Measurements from ENCODE around the gene AKR1C1. TPM values are rescaled to one million over a fixed set of nuclear protein-coding genes. Genes with fewer than 3 reads are reported as not detected.

AKR1C1 gene
- total and polyA plus RNA-seq, 9 of the 15 experiments (the other 6 are each of a cell fraction or from before 2014, with no cell fraction given) = 43.5 to 180 (median 82.4) TPM

- TF ChIP-seq THAP12 (CRISPR knock-in tag; IDR thresholded peaks at IDR 0.05) = no peak
- TF ChIP-seq MYC (IDR thresholded peaks at IDR 0.05; ENCODE audit: low read depth, low read length) = no peak
- TF ChIP-seq MYC (CRISPR knock-in tag; IDR thresholded peaks at IDR 0.05; ENCODE audit: borderline replicate concordance, low read depth) = no peak
- TF ChIP-seq SREBF1 (IDR thresholded peaks at IDR 0.05; ENCODE audit: borderline replicate concordance, low read depth, low read length) = no peak
- TF ChIP-seq ZNF785 (CRISPR knock-in tag; IDR thresholded peaks at IDR 0.05) = no peak
Observed at GRCh38 chr10:4914213-4914850, 48.9 kb upstream of the AKR1C1 start (continued).

GRCh38 chr10:4916086-4916716 lies 47.0 kb upstream of the AKR1C1 start:
- Histone ChIP-seq H3K9me3 (replicated peaks; ENCODE audit: control insufficient read depth, insufficient read depth, low read depth, low read length) (no peaks in the 10 kb centered on the region), H3K9me1 (ENCODE audit: control insufficient read depth, insufficient read depth, low read length) (no peaks in the 10 kb centered on the region), H3K4me3 (no peak overlapping the region), H3K4me2 (ENCODE audit: insufficient read depth, low read length) (no peak overlapping the region), H3K27me3 (ENCODE audit: control insufficient read depth in 2 of 2, insufficient read depth in 2 of 2, low read length in 2 of 2) (no peaks in the 10 kb centered on the region), H3K9ac (ENCODE audit: insufficient read depth in 1 of 2, low read depth in 2 of 2, low read length in 2 of 2) (no peak overlapping the region), H4K20me1 (replicated peaks; ENCODE audit: control insufficient read depth, insufficient read depth, low read length) (no peaks in the 10 kb centered on the region), H2AFZ (ENCODE audit: low read depth, low read length) (no peak overlapping the region), H3K27ac (ENCODE audit: extremely low read depth, low read depth, low read length) (no peak overlapping the region), H3K79me2 (ENCODE audit: control insufficient read depth, insufficient read depth, low read length) (no peaks in the 10 kb centered on the region), H3K4me1 (replicated peaks in 1 of 2; ENCODE audit: control insufficient read depth in 2 of 2, insufficient read depth in 2 of 2, low read length in 2 of 2) (no peaks in the 10 kb centered on the region), H3K36me3 (ENCODE audit: control insufficient read depth, insufficient read depth, low read length) (no peaks in the 10 kb centered on the region)
- 64% methylated on average over 3 of the region's 3 CpGs for WGBS (ENCODE audit: insufficient coverage, low coverage, missing lambda C conversion rate)
- in situ Hi-C loops (cut with MboI) = no loop called here
- no peak for FAIRE-seq
- BruUV-seq (replicated peaks) = no TSS peak
- intact Hi-C loops (cut with micrococcal nuclease) = no loop called here
- DNase-seq (ENCODE audit: extremely low read depth in 1 of 4, low spot score in 3 of 4) = no peak
- ChIA-PET CTCF (ENCODE audit: low intra/inter-chr PET ratio) (no interaction called here), POLR2A (interaction anchor here (0.5 to 1.2 kb wide), 2 partner anchors 33 to 35 kb away, joined by 3 read pairs; no protein-coding TSS in a partner anchor)
- ATAC-seq = no peak
- TF ChIP-seq ZBTB33 (CRISPR knock-in tag; IDR thresholded peaks at IDR 0.05) (no peak), SMC3 (conservative IDR thresholded peaks at IDR 0.05; ENCODE audit: insufficient read depth, low read depth, low read length) (no peak), ZNF282 (CRISPR knock-in tag; IDR thresholded peaks at IDR 0.05) (no peak)
- TF ChIP-seq, protein P1, sequence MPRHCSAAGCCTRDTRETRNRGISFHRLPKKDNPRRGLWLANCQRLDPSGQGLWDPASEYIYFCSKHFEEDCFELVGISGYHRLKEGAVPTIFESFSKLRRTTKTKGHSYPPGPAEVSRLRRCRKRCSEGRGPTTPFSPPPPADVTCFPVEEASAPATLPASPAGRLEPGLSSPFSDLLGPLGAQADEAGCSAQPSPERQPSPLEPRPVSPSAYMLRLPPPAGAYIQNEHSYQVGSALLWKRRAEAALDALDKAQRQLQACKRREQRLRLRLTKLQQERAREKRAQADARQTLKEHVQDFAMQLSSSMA (CRISPR knock-in tag; IDR thresholded peaks at IDR 0.05) = no peak
